HG03175 (cell line): Measurements from ENCODE around the gene FOXP2.
"Not testable (repeated sequence)": the region's sequence is repeated elsewhere in the genome, so short reads cannot be mapped to it uniquely, and the experiment has no call there.

Source experiments
- ATAC-seq: cut with Tn5 transposase; IDR thresholded peaks from one replicate; pipeline ENCODE4 v1.9.1; 2021; ENCODE audit warnings: mild to moderate bottlenecking, moderate library complexity; ENCODE audit not compliant: unreplicated experiment

FOXP2 gene

GRCh38 chr7:114414156-114415063 lies at the start of gene FOXP2:
Gene FOXP2 (plus strand): TSS chr7:114414815. CDS start chr7:114426512, 11,697 bp downstream.
- ATAC-seq = no peak

DNA sequence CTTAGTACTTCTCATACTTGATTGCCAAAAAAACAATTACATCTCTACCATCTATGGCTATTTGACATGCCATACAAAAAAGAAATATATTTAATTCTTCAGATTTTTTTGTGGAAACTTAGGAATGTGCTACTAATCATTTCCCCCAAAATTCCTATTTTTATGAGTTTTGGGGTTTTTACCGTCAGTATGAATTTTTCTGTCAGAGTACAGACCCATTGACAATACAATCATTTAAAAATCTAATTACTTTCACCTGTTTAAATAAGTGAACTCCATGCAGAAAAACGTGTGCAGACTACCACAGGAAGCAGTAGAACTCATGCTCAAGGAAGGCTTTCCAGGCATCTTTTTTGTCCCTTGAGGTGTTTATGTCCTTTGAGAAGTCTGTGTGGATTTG lies 48.8 kb upstream of the FOXP2 start:
- no peak for ATAC-seq

DNA sequence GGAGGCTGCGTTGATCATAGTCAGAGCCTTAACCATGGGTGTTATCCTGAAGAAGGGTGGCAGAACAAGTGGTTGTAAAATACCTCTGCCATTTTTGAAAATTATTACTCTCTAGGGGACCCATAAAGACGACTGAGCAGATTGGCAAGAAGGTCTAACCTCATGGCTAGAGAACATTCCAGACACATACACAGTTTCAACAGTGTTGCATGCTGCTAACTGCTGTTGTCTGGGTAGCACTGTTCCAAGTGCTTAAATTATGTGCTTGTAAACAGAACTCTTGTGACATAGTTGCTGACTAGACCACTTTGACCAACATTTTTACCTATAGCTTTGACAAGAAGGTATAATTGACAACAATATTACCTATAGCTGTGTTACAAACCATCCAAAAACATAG lies 46.1 kb upstream of the FOXP2 start:
- no peak for ATAC-seq

DNA sequence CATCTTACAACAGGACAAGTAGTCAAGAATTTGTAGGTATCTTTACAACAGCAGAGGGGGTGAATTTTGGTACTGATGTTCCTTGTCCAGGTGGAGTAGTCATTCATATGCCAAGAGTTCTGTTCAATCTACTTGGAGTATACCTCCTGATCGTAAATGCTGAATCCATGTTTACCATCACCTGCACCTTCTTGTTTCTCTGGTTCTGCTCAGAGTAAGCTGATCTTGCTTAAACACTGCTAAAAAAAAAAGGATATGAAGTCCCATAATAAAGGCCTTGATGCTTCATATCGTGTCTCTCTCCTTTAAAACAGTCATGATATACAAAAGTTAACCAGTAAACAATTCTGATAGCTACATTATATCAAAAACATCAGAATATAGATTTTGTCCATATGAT lies 45.3 kb upstream of the FOXP2 start:
- no peak for ATAC-seq

DNA sequence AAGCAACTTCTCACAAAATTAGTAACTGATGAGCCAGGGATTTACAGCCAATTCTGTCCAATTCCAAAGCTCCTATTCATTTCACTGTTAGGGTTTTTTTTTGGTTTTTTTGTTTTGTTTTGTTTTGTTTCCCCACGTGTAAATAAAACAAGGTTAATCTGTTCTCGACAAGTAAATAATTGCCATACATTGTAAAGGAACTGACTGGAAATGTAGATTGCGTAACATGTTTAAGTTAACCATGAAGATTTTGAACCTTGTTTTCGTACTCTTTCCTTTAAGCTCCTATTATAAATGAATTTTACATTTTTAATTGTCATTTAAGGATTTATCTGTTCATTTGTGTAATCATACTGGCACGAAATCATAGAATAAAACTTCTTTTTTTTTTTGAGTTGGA lies 42.0 kb upstream of the FOXP2 start:
- no peak for ATAC-seq

DNA sequence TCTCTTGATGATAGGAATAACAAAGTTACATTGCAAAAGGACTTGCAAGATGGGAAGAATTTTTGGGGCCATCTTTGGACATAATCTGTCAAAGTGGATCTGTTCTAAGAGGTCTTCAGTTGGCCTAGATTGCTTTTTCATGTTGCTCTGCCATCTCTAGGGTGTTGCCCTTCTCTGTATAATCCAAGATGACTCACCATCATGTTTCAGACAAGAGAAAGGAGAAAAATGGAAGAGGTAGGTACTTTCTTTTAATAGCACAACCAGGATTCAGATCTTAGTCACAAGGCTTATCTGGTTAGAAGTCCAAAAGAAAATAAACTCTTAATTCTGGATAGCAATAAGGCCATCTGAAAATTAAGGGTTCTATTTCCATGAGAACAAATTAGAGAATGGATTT lies 38.7 kb upstream of the FOXP2 start:
- no peak for ATAC-seq

- ATAC-seq = not testable (repeated sequence)
Measured at GRCh38 chr7:114383946-114384345, 30.7 kb upstream of the FOXP2 start.

DNA sequence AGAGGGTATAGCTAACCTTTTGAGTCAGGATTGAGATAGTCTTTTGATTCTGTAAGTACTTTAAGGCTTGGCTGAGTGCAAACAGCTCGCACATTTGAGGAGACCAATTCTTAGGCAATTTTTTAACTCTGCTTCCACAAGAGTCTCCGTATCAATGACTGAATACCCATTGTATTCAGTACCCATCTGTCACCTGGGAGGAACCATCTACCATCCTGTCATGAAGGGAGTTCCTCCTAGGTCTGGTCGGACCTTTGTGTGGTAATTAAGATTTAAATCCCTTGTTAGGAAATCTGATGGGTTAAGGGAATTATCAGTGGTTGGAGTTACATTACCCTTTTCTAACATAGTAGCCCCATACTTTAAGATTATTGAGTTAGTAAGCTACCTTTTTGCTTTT lies 30.3 kb upstream of the FOXP2 start:
- ATAC-seq = not testable (repeated sequence)

DNA sequence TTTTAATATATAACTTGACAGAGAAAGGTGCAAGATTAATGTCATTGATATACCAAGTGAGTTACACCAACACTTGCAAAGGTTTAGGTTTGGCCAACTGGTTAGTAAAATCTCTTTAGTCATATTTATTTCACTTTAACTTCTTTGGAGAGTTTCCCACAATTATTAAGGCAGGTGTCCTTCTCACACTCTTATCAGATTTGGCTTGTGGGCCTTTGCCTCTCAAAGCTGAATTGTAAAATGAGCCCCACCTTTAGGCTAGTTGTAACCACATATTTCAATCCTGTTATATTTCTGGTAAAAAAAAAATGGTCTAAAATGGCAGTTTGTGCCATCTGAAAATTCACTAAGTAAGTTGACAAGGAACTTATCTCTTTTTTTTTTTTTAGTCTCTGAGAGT lies 26.6 kb upstream of the FOXP2 start:
- no peak for ATAC-seq

GRCh38 chr7:114392686-114393085 lies 21.9 kb upstream of the FOXP2 start:
- ATAC-seq = no peak

GRCh38 chr7:114402876-114403635 lies 11.6 kb upstream of the FOXP2 start:
- no peak for ATAC-seq

GRCh38 chr7:114405427-114405826 lies 9.2 kb upstream of the FOXP2 start:
- peak; percentile 85 for ATAC-seq

DNA sequence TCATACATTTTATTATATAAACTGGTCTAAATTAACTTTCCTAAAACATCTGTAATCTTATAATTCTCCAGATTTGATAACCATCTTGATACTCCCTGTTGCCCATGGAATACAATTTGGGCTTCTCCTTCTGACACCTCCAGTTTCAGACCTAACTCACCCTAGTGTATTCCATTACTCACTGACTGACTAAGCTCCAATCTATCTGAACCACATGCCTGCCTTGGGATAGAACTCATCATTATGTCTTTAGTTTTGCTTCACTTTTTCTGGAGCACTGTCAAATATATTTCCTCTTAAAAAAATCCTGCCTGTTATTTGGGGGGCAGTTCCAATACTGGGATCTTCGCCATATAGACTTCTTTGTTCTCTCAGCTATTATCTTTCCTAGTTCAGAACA lies 4.9 kb upstream of the FOXP2 start:
- ATAC-seq = no peak

- no peak for ATAC-seq
Measured at GRCh38 chr7:114412548-114412947, 2.1 kb upstream of the FOXP2 start.

- ATAC-seq = no peak
Measured at GRCh38 chr7:114413761-114414155, 857 bp upstream of the FOXP2 start.

DNA sequence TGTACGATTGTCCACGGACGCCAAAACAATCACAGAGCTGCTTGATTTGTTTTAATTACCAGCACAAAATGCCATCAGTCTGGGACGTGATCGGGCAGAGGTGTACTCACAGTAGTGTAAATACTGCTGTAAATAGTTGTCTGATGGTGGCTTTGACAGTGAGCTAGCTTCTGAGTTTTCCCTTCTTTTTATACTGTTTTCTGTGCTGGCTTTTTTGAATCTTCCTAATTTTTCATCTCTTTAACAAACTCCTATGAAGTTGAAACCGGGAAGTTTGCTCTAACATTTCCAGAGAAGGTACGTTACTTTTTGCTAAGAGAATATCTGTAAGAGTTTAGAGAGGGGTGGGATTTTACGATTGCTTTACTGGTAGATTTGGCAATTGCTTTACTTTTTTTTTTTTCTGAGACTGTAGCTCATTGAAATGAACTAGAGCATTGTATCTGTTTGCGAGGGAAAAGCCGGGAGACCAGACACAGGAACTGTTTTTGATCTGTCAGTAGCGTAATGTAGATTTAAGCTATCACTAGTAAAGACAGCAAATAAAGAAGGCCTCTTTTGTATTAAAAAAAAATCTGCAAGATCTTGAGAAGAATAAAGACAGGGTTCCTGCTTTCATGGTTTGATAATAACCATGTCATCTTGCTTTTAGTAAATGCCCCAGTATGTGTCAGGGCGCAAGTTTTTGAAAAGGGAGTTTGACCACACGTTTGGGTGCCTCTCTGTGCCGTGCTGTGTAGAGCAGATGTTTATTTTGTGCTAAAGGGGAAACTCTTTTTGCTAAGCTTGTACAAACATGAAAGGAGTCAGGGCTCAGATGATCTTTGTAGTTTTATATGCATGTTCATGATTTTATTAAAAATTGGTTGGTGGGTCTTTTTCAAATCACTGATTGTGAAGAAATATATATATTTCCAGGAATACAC lies 712 bp downstream of the FOXP2 start:
- ATAC-seq = no peak

GRCh38 chr7:114416129-114416990 lies 1.7 kb downstream of the FOXP2 start:
- no peak for ATAC-seq

- ATAC-seq = no peak
Measured at GRCh38 chr7:114417290-114417689, 2.7 kb downstream of the FOXP2 start.

DNA sequence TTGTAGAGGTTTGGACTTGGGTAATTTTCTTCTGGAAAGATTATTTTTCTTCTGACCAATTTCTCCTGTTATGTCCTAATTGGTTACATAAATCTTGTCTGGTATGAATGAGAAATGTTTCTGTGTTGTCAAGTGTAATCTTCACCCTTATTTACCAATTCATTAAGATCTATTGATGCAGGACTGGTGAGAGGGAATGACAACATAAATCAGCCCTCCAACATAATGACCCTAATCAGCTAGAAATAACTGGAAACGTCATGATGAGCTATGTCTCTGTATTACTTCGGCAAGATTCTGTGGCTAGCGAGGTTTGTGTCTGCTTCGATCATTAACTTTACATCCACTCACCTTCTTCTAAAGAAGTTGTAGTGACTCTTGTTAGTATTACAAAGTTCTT lies 3.5 kb downstream of the FOXP2 start:
- ATAC-seq = no peak
